Measurements from ENCODE around the gene SCN3A.

- TF ChIP-seq, protein P1, sequence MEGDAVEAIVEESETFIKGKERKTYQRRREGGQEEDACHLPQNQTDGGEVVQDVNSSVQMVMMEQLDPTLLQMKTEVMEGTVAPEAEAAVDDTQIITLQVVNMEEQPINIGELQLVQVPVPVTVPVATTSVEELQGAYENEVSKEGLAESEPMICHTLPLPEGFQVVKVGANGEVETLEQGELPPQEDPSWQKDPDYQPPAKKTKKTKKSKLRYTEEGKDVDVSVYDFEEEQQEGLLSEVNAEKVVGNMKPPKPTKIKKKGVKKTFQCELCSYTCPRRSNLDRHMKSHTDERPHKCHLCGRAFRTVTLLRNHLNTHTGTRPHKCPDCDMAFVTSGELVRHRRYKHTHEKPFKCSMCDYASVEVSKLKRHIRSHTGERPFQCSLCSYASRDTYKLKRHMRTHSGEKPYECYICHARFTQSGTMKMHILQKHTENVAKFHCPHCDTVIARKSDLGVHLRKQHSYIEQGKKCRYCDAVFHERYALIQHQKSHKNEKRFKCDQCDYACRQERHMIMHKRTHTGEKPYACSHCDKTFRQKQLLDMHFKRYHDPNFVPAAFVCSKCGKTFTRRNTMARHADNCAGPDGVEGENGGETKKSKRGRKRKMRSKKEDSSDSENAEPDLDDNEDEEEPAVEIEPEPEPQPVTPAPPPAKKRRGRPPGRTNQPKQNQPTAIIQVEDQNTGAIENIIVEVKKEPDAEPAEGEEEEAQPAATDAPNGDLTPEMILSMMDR (optimal IDR thresholded peaks at IDR 0.05 in 1 of 3, IDR thresholded peaks at IDR 0.05 in 1 of 3, conservative IDR thresholded peaks at IDR 0.05 in 1 of 3; ENCODE audit: extremely low read depth in 1 of 3, insufficient read depth in 2 of 3, low read length in 3 of 3): no peak
- no peak for TF ChIP-seq EZH2 (IDR thresholded peaks at IDR 0.05; ENCODE audit: low read length)
These were observed 27.1 kb downstream of the SCN3A start for GRCh38 chr2:165176780-165177179.
